ENCODE results near the gene NAT8L. TPM values are rescaled to one million over a fixed set of nuclear protein-coding genes. Genes with fewer than 3 reads are reported as not detected.

NAT8L gene
- total and polyA plus RNA-seq, 4 experiments from 2014 or later, result not detected

GRCh38 chr4:2054217-2054616 is 4.9 kb upstream of the NAT8L start:
- POLR2A ChIA-PET (ENCODE audit: partially characterized antibody), result no interaction called here
- CTCF ChIA-PET (ENCODE audit: partially characterized antibody), result no interaction called here
- Mint-ChIP-seq H3K27me3 (peaks cover 32 to 45% of the 10 kb centered on the region in 2 donors), H3K9me3 (peaks cover 0 to 2% (median 0%) of the 10 kb centered on the region in 8 donors), H3K36me3 (no peaks in the 10 kb centered on the region), H3K4me1 (peaks cover 0 to 8% (median 2%) of the 10 kb centered on the region in 4 donors), H3K4me3 (no peak overlapping the region), H3K27ac (no peak overlapping the region)
- Histone ChIP-seq H3K36me3 (ENCODE audit: insufficient read depth, low read length) (no peaks in the 10 kb centered on the region), H3K27ac (ENCODE audit: low read depth, low read length) (no peak overlapping the region), H3K4me1 (ENCODE audit: insufficient read depth, low read length) (no peaks in the 10 kb centered on the region), H3K9me3 (ENCODE audit: control insufficient read depth in 1 of 2, low read length in 2 of 2) (no peaks in the 10 kb centered on the region), H3K27me3 (ENCODE audit: insufficient read depth, low read length) (peaks cover 4% of the 10 kb centered on the region), H3K4me3 (ENCODE audit: low read length in 2 of 2) (no peak overlapping the region)
- intact Hi-C loops (cut with micrococcal nuclease), result no loop called here
- DNase-seq, result no peak

DNA sequence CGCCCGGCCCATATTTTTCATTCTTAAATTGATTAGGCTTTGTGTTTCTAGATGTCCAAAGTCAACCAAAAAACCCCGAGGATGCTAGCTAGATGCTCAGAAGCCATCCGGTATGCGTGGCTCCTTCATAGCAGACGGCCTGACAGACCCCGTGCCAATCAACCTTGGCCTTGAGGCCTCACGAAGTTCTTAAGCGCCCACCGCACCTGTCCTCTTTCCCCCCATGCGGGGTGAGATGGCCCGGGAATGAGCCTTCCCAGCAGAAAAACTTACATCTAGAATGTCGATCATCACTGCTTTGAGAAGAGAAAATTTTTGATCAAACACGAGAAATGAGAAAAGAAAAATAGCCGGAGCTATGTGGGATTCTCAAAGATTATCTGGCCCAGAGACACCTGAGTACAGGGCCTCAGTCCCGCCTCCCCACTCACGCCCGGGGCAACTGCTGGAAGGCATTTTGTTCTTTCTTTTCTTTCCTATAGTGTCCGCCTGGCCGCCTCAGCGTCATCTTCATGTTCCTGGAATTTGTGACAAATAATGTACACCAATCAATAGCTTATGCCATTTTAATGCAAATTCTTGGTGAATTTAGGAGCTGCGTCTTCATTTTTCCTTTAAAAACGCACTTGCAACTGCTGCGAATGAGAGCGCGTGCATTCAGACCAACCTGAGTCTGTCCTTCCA is 1.6 kb upstream of the NAT8L start:
- H3K4me1 Mint-ChIP-seq, result peaks cover 0 to 8% (median 2%) of the 10 kb centered on the region in 4 donors
- no peak overlapping the region for H3K4me3 ChIP-seq (ENCODE audit: low read length in 2 of 2)
- peaks cover 4% of the 10 kb centered on the region for H3K27me3 ChIP-seq (ENCODE audit: insufficient read depth, low read length)
- H3K9me3 Mint-ChIP-seq, result peaks cover 0 to 2% (median 0%) of the 10 kb centered on the region in 8 donors
- H3K4me1 ChIP-seq (ENCODE audit: insufficient read depth, low read length), result no peaks in the 10 kb centered on the region
- ChIA-PET CTCF (ENCODE audit: partially characterized antibody) (no interaction called here), POLR2A (ENCODE audit: partially characterized antibody) (no interaction called here)
- H3K9me3 ChIP-seq (ENCODE audit: control insufficient read depth in 1 of 2, low read length in 2 of 2), result no peaks in the 10 kb centered on the region
- H3K36me3 Mint-ChIP-seq, result no peaks in the 10 kb centered on the region
- DNase-seq, result no peak
- H3K27ac Mint-ChIP-seq, result no peak overlapping the region
- H3K36me3 ChIP-seq (ENCODE audit: insufficient read depth, low read length), result no peaks in the 10 kb centered on the region
- peak overlapping the region; percentile 61 to 79 (median 74) for H3K4me3 Mint-ChIP-seq
- H3K27ac ChIP-seq (ENCODE audit: low read depth, low read length), result no peak overlapping the region
- H3K27me3 Mint-ChIP-seq, result peaks cover 22 to 30% of the 10 kb centered on the region in 2 donors
- intact Hi-C loops (cut with micrococcal nuclease), result no loop called here

DNA sequence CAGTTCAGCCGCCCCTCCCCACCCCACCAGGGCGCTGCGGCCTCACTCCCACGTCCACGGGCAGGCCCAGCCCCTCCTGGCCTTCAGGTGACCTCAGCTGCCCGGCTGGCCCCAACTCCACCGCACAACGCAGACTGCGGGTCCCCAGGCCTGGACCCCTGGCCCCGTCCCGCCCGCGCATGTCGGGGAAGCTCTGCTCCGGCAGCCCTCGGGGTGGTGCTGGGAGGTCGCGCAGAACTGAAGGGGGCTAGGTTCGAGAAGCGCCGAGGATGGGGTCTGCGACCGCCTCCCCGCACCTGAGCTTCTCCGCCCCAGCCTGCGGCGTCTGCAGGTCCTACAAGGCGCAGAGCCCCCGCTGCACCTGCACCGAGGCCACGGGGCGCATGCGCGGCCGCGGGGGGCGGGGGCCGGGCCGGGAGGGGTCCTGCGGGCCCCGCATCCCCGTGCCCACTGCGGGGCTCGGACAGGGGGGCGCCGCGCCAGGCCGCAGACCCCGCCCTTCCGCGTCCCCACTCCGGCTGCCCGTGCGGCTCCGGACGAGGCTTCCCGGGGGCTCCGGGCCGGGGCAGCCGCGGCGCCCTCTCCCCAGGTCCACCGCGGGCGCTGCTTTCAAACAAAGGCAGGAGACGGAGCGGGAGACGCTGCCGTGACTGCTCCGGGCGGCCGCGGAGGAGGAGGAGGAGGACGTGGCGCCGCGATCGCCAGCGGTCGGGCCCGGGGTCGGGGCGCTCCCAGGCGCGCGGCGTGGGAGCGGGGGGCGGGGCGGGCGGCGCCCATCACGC is 672 bp upstream of the NAT8L start:
- Mint-ChIP-seq H3K36me3 (no peaks in the 10 kb centered on the region), H3K27me3 (peaks cover 22 to 26% of the 10 kb centered on the region in 2 donors), H3K4me1 (peaks cover 0 to 8% (median 2%) of the 10 kb centered on the region in 4 donors), H3K4me3 (peak overlapping the region in 1 of 8 donors; percentile 21), H3K9me3 (peaks cover 0 to 2% (median 0%) of the 10 kb centered on the region in 8 donors), H3K27ac (no peak overlapping the region)
- Histone ChIP-seq H3K27me3 (ENCODE audit: insufficient read depth, low read length) (peaks cover 4% of the 10 kb centered on the region), H3K4me3 (ENCODE audit: low read length in 2 of 2) (no peak overlapping the region), H3K36me3 (ENCODE audit: insufficient read depth, low read length) (no peaks in the 10 kb centered on the region), H3K27ac (ENCODE audit: low read depth, low read length) (no peak overlapping the region), H3K4me1 (ENCODE audit: insufficient read depth, low read length) (no peaks in the 10 kb centered on the region), H3K9me3 (ENCODE audit: control insufficient read depth in 1 of 2, low read length in 2 of 2) (no peaks in the 10 kb centered on the region)
- intact Hi-C loops (cut with micrococcal nuclease), result no loop called here
- ChIA-PET POLR2A (ENCODE audit: partially characterized antibody) (no interaction called here), CTCF (ENCODE audit: partially characterized antibody) (no interaction called here)
- DNase-seq, result peak in 1 of 5 donors; percentile 12

DNA sequence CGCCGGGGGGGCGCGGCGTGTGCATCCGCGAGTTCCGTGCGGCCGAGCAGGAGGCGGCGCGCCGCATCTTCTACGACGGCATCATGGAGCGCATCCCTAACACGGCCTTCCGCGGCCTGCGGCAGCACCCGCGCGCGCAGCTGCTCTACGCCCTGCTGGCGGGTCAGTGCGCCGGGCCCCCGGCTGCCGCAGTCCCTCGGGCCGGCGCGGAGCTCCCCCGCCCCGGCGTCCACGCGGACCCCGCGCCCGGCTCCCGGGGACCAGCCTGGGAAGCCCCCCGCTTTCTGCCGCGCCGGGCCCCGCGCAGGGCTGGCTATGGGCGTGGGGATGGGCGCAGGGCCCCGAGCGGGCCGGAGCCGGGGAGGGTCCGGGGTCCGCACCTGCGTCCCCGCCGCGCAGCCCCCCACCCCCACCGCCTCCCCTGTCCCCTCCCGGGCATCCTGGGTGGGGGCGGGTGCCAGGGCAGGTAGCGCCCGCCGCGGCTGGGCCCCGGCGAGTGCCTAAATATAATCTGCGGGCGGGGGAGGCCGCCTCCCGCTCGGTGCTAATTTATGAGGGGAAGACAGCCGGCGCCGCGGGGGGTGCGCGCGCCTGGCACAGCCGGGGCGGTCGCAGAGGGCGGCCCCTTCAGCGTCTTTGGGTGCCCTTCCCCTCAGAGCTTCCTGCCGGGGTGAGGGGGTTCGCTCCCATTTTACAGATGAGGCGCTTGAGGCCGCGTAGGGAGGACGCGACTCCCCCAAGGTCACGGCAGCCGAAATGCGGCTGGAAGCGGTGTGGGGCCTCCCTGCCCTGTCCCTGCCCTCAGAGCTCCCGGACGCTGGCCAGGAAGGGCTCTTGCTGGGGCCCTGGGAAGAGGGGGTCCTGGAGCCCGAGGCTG is 837 bp downstream of the NAT8L start:
- no peak overlapping the region for H3K4me3 ChIP-seq (ENCODE audit: low read length in 2 of 2)
- ChIA-PET POLR2A (ENCODE audit: partially characterized antibody) (interaction anchor here (0.6 kb wide), 1 partner anchor 29 kb away, joined by 3 read pairs; no protein-coding TSS in a partner anchor), CTCF (ENCODE audit: partially characterized antibody) (no interaction called here)
- DNase-seq, result peak in 1 of 5 donors; percentile 3
- peaks cover 18 to 22% of the 10 kb centered on the region in 2 donors for H3K27me3 Mint-ChIP-seq
- intact Hi-C loops (cut with micrococcal nuclease), result no loop called here
- no peak overlapping the region for H3K27ac Mint-ChIP-seq
- H3K27ac ChIP-seq (ENCODE audit: low read depth, low read length), result no peak overlapping the region
- peaks cover 0 to 8% (median 2%) of the 10 kb centered on the region in 4 donors for H3K4me1 Mint-ChIP-seq
- no peaks in the 10 kb centered on the region for H3K36me3 ChIP-seq (ENCODE audit: insufficient read depth, low read length)
- no peaks in the 10 kb centered on the region for H3K4me1 ChIP-seq (ENCODE audit: insufficient read depth, low read length)
- no peaks in the 10 kb centered on the region for H3K36me3 Mint-ChIP-seq
- H3K27me3 ChIP-seq (ENCODE audit: insufficient read depth, low read length), result peaks cover 4% of the 10 kb centered on the region
- no peaks in the 10 kb centered on the region for H3K9me3 ChIP-seq (ENCODE audit: control insufficient read depth in 1 of 2, low read length in 2 of 2)
- peaks cover 0 to 2% (median 0%) of the 10 kb centered on the region in 8 donors for H3K9me3 Mint-ChIP-seq
- no peak overlapping the region for H3K4me3 Mint-ChIP-seq

- peaks cover 4% of the 10 kb centered on the region for H3K27me3 ChIP-seq (ENCODE audit: insufficient read depth, low read length)
- Mint-ChIP-seq H3K36me3 (no peaks in the 10 kb centered on the region), H3K4me3 (peak overlapping the region in 1 of 8 donors; percentile 36), H3K9me3 (peaks cover 0 to 2% (median 0%) of the 10 kb centered on the region in 8 donors), H3K27ac (no peak overlapping the region), H3K27me3 (peaks cover 14 to 20% of the 10 kb centered on the region in 2 donors), H3K4me1 (peaks cover 0 to 8% (median 2%) of the 10 kb centered on the region in 4 donors)
- H3K9me3 ChIP-seq (ENCODE audit: control insufficient read depth in 1 of 2, low read length in 2 of 2), result no peaks in the 10 kb centered on the region
- peak in 1 of 5 donors; percentile 16 for DNase-seq
- ChIA-PET CTCF (ENCODE audit: partially characterized antibody) (no interaction called here), POLR2A (ENCODE audit: partially characterized antibody) (no interaction called here)
- no peak overlapping the region for H3K4me3 ChIP-seq (ENCODE audit: low read length in 2 of 2)
- intact Hi-C loops (cut with micrococcal nuclease), result no loop called here
- no peak overlapping the region for H3K27ac ChIP-seq (ENCODE audit: low read depth, low read length)
- no peaks in the 10 kb centered on the region for H3K36me3 ChIP-seq (ENCODE audit: insufficient read depth, low read length)
- H3K4me1 ChIP-seq (ENCODE audit: insufficient read depth, low read length), result no peaks in the 10 kb centered on the region
Observed at GRCh38 chr4:2060611-2061185, 1.6 kb downstream of the NAT8L start.

- no peak overlapping the region for H3K27ac Mint-ChIP-seq
- intact Hi-C loops (cut with micrococcal nuclease), result no loop called here
- ChIA-PET CTCF (ENCODE audit: partially characterized antibody) (no interaction called here), POLR2A (ENCODE audit: partially characterized antibody) (no interaction called here)
- H3K36me3 Mint-ChIP-seq, result no peaks in the 10 kb centered on the region
- peak overlapping the region in 1 of 8 donors; percentile 35 for H3K4me3 Mint-ChIP-seq
- peaks cover 9 to 17% of the 10 kb centered on the region in 2 donors for H3K27me3 Mint-ChIP-seq
- peaks cover 0 to 8% (median 2%) of the 10 kb centered on the region in 4 donors for H3K4me1 Mint-ChIP-seq
- Histone ChIP-seq H3K27ac (ENCODE audit: low read depth, low read length) (no peak overlapping the region), H3K9me3 (ENCODE audit: control insufficient read depth in 1 of 2, low read length in 2 of 2) (no peaks in the 10 kb centered on the region), H3K27me3 (ENCODE audit: insufficient read depth, low read length) (peaks cover 4% of the 10 kb centered on the region), H3K36me3 (ENCODE audit: insufficient read depth, low read length) (no peaks in the 10 kb centered on the region), H3K4me3 (ENCODE audit: low read length in 2 of 2) (no peak overlapping the region), H3K4me1 (ENCODE audit: insufficient read depth, low read length) (no peaks in the 10 kb centered on the region)
- DNase-seq, result peak in 1 of 5 donors; percentile 12
- H3K9me3 Mint-ChIP-seq, result peaks cover 0 to 2% (median 0%) of the 10 kb centered on the region in 8 donors
Observed at GRCh38 chr4:2061186-2062131, 2.3 kb downstream of the NAT8L start.
